ENCODE data around the gene VWC2. TPM values are rescaled to one million over a fixed set of nuclear protein-coding genes. Genes with fewer than 3 reads are reported as not detected.

VWC2 gene
- total RNA-seq = 8.0 TPM
- long read RNA-seq, full-length matches to known transcripts = 13 of 25 reads
- long read RNA-seq, partial matches to known transcripts = 6 of 25 reads
- long read RNA-seq, other reads (novel, unspliced or antisense) = 6 of 25 reads

DNA sequence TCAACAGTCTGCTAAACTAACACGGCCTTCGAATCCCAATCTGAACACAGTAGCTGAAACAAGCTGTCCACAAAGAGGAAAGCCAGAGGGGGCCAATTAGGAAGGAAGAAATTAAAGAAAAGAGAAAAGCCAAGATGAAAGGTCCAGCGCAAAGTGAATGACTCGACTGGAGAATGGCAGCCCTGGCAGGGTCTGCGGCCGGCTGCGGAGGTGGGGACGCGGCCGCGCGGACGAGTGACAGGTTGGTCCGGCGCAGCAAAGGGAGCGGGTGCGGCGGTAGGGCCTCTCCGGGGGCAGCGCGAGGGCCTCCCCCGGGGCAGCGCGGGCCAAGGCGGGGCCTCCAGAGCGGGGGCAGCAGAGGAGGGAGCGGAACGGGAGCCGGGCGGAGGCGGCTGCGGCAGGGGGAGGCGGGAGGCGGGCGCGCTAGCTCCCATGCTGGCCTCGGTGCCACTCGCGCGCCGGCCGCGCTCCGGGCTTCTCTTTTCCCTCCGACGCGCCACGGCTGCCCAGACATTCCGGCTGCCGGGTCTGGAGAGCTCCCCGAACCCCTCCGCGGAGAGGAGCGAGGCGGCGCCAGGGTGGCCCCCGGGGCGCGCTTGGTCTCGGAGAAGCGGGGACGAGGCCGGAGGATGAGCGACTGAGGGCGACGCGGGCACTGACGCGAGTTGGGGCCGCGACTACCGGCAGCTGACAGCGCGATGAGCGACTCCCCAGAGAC, at the start of gene VWC2:
Gene VWC2 (plus strand): TSS at position 421 of the 718 bp plus-strand sequence. CDS start 1,798 bp downstream, outside the sequence.
- DNase-seq (ENCODE audit: missing footprints) (no peak), ATAC-seq (peak; percentile 80)
- intact Hi-C loops (cut with DNase I) = loop anchor here (2.0 to 5.0 kb wide), 2 partner anchors 66 to 143 kb away; no protein-coding TSS in a partner anchor

DNA sequence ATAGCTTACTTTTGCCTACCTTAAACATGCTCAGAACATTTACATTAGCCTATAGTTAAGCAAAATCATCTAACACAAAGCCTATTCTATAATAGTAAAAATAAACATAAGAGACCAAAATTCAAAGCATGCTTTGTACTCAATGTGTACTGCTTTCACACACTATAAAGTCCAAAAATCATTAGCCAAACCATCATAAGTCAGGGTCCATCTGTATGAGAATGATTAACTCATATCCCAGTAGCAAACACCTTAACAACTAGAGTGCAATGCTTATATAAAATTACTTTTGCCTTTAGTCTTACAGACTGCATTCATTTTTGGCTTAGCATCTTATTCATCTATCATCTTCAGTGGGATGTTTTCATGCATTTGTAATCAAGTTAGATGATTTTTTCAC, 49.4 kb upstream of the VWC2 start:
- no peak for DNase-seq (ENCODE audit: missing footprints)
- intact Hi-C loops (cut with DNase I) = no loop called here
- no peak for ATAC-seq

DNA sequence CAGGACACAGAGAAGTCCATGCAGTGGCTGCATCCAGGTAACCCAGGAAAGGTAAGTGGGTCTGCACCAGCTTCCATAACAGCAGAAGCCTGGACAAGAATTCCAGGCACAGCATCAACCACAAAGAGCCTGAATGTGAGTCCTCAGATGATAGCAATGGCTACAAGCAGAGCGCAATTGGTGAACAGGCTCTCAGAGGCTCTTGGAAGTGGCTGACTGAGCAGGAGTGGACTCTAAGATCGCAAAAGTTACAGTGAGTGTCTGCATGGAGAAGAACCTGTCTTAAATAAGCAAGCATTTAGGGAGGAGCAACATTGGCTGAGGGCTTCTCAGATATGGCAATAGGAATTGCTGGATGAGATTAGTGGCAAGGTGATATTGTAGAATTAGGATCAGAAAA, 41.6 kb upstream of the VWC2 start:
- intact Hi-C loops (cut with DNase I) = no loop called here
- DNase-seq (ENCODE audit: missing footprints) = no peak
- ATAC-seq = no peak

DNA sequence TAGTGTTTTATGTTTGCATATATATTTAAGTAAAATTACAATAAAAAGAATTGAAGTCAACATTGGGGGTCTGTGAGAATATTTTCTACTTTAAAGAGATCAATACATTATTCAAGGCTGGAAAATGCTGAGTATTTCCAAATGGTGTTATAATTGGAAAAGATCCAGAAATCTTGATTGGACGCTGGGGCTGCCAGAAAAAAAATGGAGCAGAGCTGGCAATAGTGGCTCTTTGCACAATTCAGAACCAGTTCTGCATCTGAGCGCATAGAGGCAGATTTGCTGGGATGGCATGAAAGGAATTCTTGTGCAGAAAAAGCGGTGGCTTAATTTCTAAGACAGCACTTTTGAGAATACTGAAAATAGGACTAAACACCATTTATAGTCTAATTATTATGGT, 10.8 kb upstream of the VWC2 start:
- intact Hi-C loops (cut with DNase I) = no loop called here
- no peak for DNase-seq (ENCODE audit: missing footprints)
- no peak for ATAC-seq

DNA sequence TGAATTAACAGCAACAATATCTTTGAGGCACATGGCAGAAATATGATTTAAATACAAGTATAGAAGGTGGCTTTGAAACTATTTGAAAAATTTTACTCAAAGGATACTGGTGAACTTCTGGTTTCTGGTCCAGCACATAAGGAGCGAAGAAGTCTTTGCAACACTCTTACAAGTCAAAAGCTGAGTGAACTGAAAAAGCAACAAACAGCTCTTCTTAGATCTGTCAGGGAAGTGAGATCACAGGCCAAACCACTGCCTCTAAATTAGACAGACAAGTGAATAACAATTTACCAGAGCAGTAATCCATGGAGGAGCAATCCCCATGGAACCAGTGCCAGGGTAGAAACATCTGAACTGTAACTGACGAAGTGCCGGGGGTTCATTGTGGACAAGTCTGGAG, 9.6 kb upstream of the VWC2 start:
- DNase-seq (ENCODE audit: missing footprints) (no peak), ATAC-seq (no peak)
- intact Hi-C loops (cut with DNase I) = no loop called here

DNA sequence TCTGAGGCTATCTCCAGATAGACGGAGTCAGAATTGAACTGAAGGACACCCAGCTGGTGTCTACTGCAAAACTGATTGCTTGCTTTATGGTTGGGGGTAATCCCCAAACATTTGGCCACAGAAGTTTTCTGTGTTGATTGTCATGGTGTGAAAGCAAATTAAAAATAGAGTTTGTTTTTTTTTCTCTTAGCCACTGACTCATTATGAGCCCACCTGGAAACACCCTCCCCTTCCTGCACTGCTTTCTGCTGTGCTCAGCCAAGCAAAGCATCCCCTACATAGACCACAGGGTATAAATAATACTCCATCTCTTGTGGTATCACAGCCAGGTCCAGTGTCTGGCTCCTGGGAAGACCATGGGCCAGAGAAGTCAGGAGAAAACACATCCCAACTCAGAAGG, 6.5 kb upstream of the VWC2 start:
- DNase-seq (ENCODE audit: missing footprints) (no peak), ATAC-seq (no peak)
- intact Hi-C loops (cut with DNase I) = no loop called here

DNA sequence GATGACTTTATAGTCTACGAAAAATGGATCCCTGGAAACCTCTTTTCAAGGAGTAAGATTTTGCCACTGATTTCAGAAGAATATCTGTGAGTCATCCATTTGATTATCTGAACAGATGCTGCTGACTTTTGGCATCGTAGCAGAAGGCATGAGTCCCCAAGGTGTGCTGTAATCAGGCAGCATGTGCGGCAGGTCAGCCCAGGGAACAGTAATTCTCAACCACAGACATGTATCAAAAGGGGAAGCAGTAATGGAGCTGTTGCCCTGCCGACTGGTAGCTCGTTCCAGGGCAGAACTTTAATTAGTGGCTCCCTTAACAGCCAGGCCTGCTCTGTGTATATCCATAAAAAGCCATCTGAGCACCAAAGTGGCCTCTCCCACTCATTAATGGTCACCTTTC, 5.7 kb upstream of the VWC2 start:
- DNase-seq (ENCODE audit: missing footprints) (no peak), ATAC-seq (no peak)
- intact Hi-C loops (cut with DNase I) = no loop called here

DNA sequence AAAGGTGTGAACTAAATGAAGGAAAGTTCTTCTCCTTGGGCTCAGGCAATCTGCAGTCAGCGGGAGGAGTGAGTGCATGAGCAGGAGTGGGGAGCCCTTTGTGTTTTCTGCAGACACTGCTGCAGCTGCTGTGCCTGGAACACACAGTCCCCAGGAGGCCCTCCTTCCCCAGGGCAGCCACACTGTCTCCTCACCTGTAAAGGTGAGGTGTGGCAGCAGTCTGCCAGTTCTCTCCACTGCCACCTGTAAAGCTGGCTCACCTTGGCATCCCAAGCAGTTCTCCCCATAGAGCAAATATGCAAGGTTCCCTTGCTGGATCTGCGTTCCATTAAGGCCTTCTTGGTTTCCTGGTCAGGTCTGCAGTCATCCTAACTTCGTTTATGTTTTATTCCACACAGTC, 5.2 kb upstream of the VWC2 start:
- DNase-seq (ENCODE audit: missing footprints) (no peak), ATAC-seq (no peak)
- intact Hi-C loops (cut with DNase I) = no loop called here

DNA sequence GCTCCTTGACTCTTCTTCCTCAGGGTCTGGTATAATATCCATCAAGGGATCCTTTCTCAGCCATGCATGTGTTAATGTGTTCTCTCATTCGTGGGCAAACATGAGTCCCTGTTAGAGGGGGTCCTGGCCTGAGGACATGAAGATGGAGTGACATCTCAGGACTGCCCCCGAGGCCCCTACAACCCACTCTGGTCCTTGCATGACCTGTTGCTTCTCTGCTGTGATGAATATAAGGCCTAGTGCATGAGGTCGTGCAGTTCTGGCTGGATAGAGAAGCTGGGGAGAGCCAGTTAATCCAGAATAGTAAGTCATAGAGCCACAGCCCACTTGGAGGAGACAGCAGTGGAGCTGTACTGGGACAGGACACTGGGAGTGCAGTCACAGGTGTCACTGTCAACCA, 4.6 kb upstream of the VWC2 start:
- intact Hi-C loops (cut with DNase I) = no loop called here
- no peak for ATAC-seq
- no peak for DNase-seq (ENCODE audit: missing footprints)

DNA sequence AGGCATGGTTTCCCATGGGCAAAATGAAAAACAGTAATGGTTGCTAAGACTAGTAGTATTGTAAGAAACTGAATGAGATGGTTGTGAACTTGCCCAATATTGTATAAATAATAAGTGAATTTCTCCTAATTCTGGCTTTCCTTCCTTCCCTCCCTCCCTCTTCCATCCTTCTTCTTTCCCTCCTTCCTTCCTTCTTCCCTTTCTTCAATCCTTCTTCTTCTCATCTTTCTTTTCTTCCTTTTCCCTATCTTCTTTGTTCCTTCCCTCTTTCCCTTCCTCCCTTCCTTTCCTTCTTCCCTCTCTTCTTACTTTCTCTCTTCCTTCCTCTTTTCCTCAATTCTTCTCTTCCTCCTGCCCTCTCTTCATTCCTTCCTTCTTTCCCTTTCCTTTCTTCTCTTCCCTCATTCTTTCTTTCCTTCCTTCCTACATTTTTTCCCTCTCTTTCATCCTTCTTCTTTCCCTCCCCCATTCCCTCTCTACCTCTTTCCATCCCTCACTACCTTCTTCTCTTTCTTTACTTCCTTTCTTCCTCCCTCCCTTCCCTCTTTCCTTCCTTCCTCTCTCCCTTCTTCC, 4.1 kb upstream of the VWC2 start:
- no peak for DNase-seq (ENCODE audit: missing footprints)
- ATAC-seq = no peak
- intact Hi-C loops (cut with DNase I) = no loop called here

DNA sequence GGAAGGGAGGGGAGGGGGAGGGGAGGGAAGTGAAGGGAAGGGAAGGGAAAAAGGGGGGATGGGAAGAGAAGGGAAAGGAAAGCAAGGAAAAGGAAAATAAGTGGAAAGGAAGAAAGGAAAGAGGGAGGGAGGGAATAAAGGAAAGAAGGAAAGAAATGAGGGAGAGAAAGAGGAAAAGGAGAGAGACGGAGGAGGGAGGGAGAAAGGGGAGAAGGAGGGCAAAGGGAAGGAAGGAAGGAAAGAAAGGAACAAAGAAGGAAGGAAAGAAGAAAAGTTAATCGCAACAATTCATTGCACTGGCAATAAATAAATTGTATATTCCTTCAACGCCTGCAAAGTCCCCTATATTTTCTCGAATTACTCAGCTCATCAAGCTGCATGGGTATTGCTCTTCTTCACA, 2.6 kb upstream of the VWC2 start:
- no peak for DNase-seq (ENCODE audit: missing footprints)
- intact Hi-C loops (cut with DNase I) = loop anchor here (5.0 kb wide), 1 partner anchor 64 kb away; no protein-coding TSS in a partner anchor
- ATAC-seq = no peak

DNA sequence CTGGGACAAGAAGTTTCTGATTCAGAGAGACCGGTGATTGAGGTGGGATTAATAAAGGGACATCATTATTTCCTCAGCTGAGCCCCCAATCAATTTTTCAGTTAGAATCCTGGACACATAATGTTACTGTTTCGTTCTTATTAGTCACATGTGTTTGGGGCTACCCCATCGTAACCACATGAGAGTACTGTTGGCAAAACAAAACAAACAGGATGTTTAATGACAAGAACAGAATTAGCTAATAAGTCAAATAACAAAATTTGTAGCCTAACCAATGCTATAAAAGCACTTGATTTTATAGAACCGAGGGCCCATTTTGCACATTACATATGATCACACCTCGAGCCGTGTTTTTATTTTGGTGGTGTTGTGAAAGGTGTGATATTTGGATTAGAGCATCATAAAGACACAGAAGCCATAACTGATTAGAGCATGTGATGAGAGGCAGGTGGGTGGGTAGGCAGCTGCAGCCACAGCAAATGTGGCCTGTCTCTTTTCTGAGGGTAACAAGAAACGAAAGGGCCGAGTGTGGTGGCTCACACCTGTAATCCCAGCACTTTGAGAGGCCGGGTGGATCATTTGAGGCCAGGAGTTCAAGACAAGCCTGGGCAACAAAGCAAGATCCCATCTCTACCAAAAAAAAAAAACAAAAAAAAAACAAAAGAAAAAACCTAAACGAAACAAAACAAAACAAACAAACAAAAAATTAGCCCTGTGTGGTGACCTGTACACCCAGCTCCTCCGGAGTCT, 1.8 kb upstream of the VWC2 start:
- DNase-seq (ENCODE audit: missing footprints) (no peak), ATAC-seq (no peak)
- intact Hi-C loops (cut with DNase I) = loop anchor here (2.0 to 5.0 kb wide), 2 partner anchors 64 to 141 kb away; no protein-coding TSS in a partner anchor

DNA sequence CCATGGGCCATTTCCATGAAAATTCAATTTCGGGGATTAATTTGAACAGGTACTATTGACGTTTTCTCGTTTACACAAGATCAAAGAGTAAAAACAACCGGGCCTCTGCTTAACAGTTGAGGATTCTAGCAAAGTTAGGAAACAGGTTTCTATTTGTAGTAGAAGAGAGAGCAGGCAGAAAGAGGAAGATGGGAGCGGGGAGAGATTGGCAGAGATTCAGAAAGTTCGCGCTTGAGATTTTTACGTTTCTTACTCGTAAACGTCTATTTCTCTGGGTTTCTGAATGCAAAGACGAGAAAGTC, 571 bp upstream of the VWC2 start:
- intact Hi-C loops (cut with DNase I) = loop anchor here (2.0 to 5.0 kb wide), 2 partner anchors 66 to 142 kb away; no protein-coding TSS in a partner anchor
- ATAC-seq = no peak

DNA sequence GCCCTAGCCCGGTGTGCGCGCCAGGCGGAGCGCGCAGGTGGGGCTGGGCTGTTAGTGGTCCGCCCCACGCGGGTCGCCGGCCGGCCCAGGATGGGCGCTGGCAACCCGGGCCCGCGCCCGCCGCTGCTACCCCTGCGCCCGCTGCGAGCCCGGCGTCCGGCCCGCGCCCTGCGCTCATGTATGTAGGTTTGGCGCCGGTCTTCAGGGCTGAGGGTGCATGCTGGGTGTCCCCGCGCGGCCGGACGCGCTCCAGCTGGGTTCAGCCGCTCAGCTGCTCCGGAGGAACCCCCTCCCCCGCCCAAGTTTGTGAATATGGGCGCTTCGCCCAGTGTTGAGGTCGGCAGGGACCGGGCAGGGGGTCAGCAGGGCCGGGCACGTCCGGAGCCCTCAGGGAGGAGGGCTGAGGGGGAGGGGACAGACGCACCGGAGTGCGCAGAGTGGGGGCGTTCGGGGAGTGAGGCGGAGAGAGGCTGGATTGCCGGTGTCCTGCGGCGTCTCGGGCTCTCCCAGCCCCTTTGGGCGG, 559 bp downstream of the VWC2 start:
- intact Hi-C loops (cut with DNase I) = loop anchor here (2.0 to 5.0 kb wide), 2 partner anchors 67 to 143 kb away; no protein-coding TSS in a partner anchor

More for the DNA sequence above, 571 bp upstream of the VWC2 start:
- no peak for DNase-seq (ENCODE audit: missing footprints)

DNA sequence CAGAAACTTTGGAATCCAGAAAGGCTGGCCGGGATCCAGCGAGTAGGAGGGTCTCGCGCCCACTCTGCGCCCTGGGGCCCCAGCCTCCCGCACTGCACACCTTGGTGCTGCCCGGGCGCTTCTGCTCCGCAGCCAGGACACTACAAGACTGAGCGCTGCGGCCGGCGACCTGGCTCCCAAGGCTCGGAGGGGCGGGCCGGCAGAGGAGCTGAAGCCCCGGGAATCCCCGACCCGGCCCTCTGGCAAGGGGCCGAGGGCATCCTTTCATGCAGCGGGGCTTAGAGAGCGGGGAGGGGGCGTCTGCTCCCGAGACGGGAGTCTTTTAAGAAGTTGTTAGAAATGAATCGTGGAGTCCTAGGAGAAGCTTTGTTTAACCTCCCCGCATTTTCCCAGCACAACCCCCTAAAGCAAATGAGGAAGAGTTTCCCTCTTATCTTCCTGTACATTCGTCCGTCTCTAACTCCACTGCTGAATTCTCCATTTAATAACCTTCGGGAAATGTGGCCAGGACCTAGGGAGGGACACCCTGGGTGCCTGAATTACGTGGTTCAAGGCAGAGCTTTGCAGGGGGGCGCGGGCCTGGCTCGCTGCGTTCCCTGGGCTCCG, 1.1 kb downstream of the VWC2 start:
- peak; percentile 69 for DNase-seq (ENCODE audit: missing footprints)
- peak; percentile 36 for ATAC-seq
- intact Hi-C loops (cut with DNase I) = loop anchor here (5.0 kb wide), 2 partner anchors 67 to 292 kb away; no protein-coding TSS in a partner anchor

More for the DNA sequence above, 559 bp downstream of the VWC2 start:
- DNase-seq (ENCODE audit: missing footprints) (peak; percentile 67), ATAC-seq (peak; percentile 49)

DNA sequence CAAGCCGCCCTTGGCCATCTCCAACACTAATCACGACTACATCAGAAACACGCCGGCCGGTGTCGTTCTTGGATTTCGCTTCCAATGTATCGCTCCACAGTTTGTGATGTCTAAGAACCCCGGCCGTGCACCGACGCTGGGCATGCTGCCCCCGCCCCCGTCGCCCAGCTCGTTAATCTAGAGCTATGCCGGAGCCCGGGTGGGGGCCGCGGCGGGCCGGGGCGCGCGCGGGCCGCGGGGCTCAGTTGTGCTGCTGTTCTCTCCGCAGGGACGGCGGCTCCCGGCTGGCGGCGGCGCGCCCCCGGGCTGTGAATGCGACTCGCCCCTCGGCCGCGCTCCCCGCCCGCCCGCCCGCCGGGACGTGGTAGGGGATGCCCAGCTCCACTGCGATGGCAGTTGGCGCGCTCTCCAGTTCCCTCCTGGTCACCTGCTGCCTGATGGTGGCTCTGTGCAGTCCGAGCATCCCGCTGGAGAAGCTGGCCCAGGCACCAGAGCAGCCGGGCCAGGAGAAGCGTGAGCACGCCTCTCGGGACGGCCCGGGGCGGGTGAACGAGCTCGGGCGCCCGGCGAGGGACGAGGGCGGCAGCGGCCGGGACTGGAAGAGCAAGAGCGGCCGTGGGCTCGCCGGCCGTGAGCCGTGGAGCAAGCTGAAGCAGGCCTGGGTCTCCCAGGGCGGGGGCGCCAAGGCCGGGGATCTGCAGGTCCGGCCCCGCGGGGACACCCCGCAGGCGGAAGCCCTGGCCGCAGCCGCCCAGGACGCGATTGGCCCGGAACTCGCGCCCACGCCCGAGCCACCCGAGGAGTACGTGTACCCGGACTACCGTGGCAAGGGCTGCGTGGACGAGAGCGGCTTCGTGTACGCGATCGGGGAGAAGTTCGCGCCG, 1.9 kb downstream of the VWC2 start:
- intact Hi-C loops (cut with DNase I) = loop anchor here (5.0 kb wide), 1 partner anchor 293 kb away; no protein-coding TSS in a partner anchor
- ATAC-seq = no peak

DNA sequence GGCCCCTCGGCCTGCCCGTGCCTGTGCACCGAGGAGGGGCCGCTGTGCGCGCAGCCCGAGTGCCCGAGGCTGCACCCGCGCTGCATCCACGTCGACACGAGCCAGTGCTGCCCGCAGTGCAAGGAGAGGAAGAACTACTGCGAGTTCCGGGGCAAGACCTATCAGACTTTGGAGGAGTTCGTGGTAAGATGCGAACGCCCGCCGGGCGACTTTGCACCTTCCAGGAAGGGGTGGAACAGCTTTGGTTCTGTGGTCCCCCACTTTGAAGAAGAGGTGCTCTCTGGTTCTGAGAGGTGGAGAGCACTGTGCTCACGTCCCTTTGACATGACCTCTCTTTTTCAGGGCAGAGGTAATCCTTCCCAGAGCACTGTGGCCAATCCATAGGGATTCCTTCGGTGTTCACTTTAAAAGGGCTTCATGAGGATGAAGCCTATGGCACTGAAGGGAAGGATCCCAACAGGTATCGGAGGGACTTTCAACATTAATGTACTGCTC, 2.6 kb downstream of the VWC2 start:
- intact Hi-C loops (cut with DNase I) = loop anchor here (5.0 kb wide), 1 partner anchor 294 kb away; no protein-coding TSS in a partner anchor
- ATAC-seq (no peak), DNase-seq (ENCODE audit: missing footprints) (no peak)

More for the DNA sequence above, 1.9 kb downstream of the VWC2 start:
- peak; percentile 62 for DNase-seq (ENCODE audit: missing footprints)

DNA sequence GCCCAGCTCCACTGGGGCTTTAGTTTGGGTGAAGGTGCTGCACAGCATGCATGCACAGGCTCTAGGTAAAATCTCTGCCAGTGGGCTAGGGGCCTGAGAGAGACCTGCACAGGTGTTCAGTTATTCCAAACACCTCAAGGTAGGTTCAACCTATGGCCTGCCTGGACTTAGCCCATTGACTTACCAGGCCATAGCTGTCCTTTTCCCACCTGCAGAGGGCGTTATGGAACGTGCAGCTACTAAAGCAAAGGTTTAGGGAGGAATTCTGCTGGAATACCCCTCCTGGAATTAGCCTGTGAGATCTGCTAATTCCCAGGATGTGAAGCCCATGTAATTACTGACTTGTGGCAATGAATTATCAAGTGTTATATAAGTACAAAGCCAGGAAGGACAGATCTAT, 3.6 kb downstream of the VWC2 start:
- ATAC-seq = no peak

More for the DNA sequence above, 3.6 kb downstream of the VWC2 start:
- intact Hi-C loops (cut with DNase I) = loop anchor here (5.0 kb wide), 1 partner anchor 295 kb away; no protein-coding TSS in a partner anchor
- no peak for DNase-seq (ENCODE audit: missing footprints)
